Liver (tissue), 9 donors: ENCODE results near the gene ASB15. TPM values are rescaled to one million over a fixed set of nuclear protein-coding genes. Genes with fewer than 3 reads are reported as not detected.

ENCODE experiments used
- DNase-seq: peaks from one replicate; pipeline ENCODE4 v3.0.0-alpha.2; 2017; ENCODE audit warnings: low spot score
- H3K27ac ChIP-seq, 2 donors: one replicate each; pipeline ENCODE4 v1.7.0; 2013; ENCODE audit warnings: inconsistent platforms in 2 of 2, low read length in 2 of 2, control low read depth in 1 of 2, low read depth in 1 of 2, mild to moderate bottlenecking in 1 of 2
- H3K27me3 ChIP-seq, 4 donors: one replicate each; pipeline versions ENCODE4 v1.6.1 to v1.7.0; 2013; ENCODE audit warnings: low read length in 3 of 4, inconsistent platforms in 1 of 4, mild to moderate bottlenecking in 1 of 4, moderate library complexity in 1 of 4; ENCODE audit not compliant: control insufficient read depth in 4 of 4, insufficient read depth in 4 of 4
- H3K36me3 ChIP-seq, 4 donors: one replicate each; pipeline versions ENCODE4 v1.6.1 to v1.7.0; 2013; ENCODE audit warnings: low read length in 3 of 4, mild to moderate bottlenecking in 3 of 4, low read depth in 1 of 4, moderate library complexity in 1 of 4; ENCODE audit not compliant: control insufficient read depth in 4 of 4, insufficient read depth in 3 of 4
- H3K4me1 ChIP-seq, 4 donors: one replicate each; pipeline versions ENCODE4 v1.6.1 to v1.7.0; 2013; ENCODE audit warnings: low read length in 3 of 4, mild to moderate bottlenecking in 3 of 4, moderate library complexity in 1 of 4; ENCODE audit not compliant: control insufficient read depth in 4 of 4, insufficient read depth in 4 of 4
- H3K4me3 ChIP-seq, 3 donors: one replicate each; pipeline versions ENCODE4 v1.6.1 to v1.7.0; 2013; ENCODE audit warnings: low read length in 3 of 3, control low read depth in 1 of 3, low read depth in 1 of 3, mild to moderate bottlenecking in 1 of 3
- H3K9ac ChIP-seq, 2 donors: one replicate each; pipeline ENCODE4 v1.7.0; 2013; ENCODE audit warnings: low read length in 2 of 2, mild to moderate bottlenecking in 2 of 2, moderate library complexity in 2 of 2, control low read depth in 1 of 2, low read depth in 1 of 2
- H3K9me3 ChIP-seq, 4 donors: one replicate each; pipeline versions ENCODE4 v1.6.1 to v1.7.0; 2013; ENCODE audit warnings: low read length in 3 of 4; ENCODE audit not compliant: control insufficient read depth in 4 of 4
- EGR1 ChIP-seq, 2 donors: IDR thresholded peaks; 2 replicates each; pipeline ENCODE4 v1.6.1; 2016 to 2018; ENCODE audit warnings: antibody characterized with exemption in 2 of 2, low read depth in 2 of 2
- FOXA1 ChIP-seq: IDR thresholded peaks from 2 replicates; pipeline ENCODE4 v1.6.1; 2016; ENCODE audit warnings: antibody characterized with exemption
- FOXA2 ChIP-seq: IDR thresholded peaks from 2 replicates; pipeline ENCODE4 v1.6.1; 2016; ENCODE audit warnings: antibody characterized with exemption
- GABPA ChIP-seq, 2 donors: IDR thresholded peaks in 1 of 2; conservative IDR thresholded peaks in 1 of 2; 2 replicates each; pipeline ENCODE4 v1.6.1; 2016; ENCODE audit warnings: antibody characterized with exemption in 2 of 2, mild to moderate bottlenecking in 1 of 2, moderate library complexity in 1 of 2
- HNF4A ChIP-seq, 2 donors: conservative IDR thresholded peaks; 2 replicates each; pipeline ENCODE4 v1.6.1; 2016; ENCODE audit warnings: antibody characterized with exemption in 2 of 2, mild to moderate bottlenecking in 2 of 2
- HNF4G ChIP-seq: IDR thresholded peaks from 2 replicates; pipeline ENCODE4 v1.6.1; 2016; ENCODE audit warnings: antibody characterized with exemption
- JUND ChIP-seq, 2 donors: IDR thresholded peaks; 2 replicates each; pipeline ENCODE4 v1.6.1; 2016; ENCODE audit warnings: antibody characterized with exemption in 2 of 2
- MAX ChIP-seq: IDR thresholded peaks from 2 replicates; pipeline ENCODE4 v1.6.1; 2016; ENCODE audit warnings: antibody characterized with exemption
- NR2F2 ChIP-seq: IDR thresholded peaks from 2 replicates; pipeline ENCODE4 v1.6.1; 2016; ENCODE audit warnings: antibody characterized with exemption
- RAD21 ChIP-seq, 2 donors: IDR thresholded peaks; 2 replicates each; pipeline ENCODE4 v1.6.1; 2016; ENCODE audit warnings: antibody characterized with exemption in 2 of 2, mild to moderate bottlenecking in 2 of 2
- RXRA ChIP-seq, 2 donors: IDR thresholded peaks; 2 replicates each; pipeline ENCODE4 v1.6.1; 2017 to 2018; ENCODE audit warnings: antibody characterized with exemption in 2 of 2, mild to moderate bottlenecking in 1 of 2
- SP1 ChIP-seq: IDR thresholded peaks from 2 replicates; pipeline ENCODE4 v1.6.1; 2018; ENCODE audit warnings: antibody characterized with exemption, mild to moderate bottlenecking
- TAF1 ChIP-seq: conservative IDR thresholded peaks from 2 replicates; pipeline ENCODE4 v1.6.1; 2016; ENCODE audit warnings: antibody characterized with exemption, mild to moderate bottlenecking
- YY1 ChIP-seq: IDR thresholded peaks from 2 replicates; pipeline ENCODE4 v1.6.1; 2016; ENCODE audit warnings: antibody characterized with exemption, mild to moderate bottlenecking
- ZBTB33 ChIP-seq: IDR thresholded peaks from 2 replicates; pipeline ENCODE4 v1.6.1; 2016; ENCODE audit warnings: antibody characterized with exemption
- WGBS: extraction: QIAGEN DNeasy Blood & Tissue Kit; methylation state at CpG from one replicate; pipeline ENCODE4 v1.1.7; 2013; 5-methylcytosine and 5-hydroxymethylcytosine counted together
- polyA plus RNA-seq, 2 donors: library from polyadenylated mRNA; stranded (reverse) in 1 of 2; unstranded in 1 of 2; fragments of 200-250 nt in 1 of 2; fragments of >200 nt in 1 of 2; fragmentation: Nextera tagmentation in 1 of 2; extraction: Ambion mirVana in 1 of 2; gene quantifications; one replicate each; pipeline versions ENCODE4 v1.2.1 to v1.2.3, GENCODE V29; 2013 to 2015
- total RNA-seq, 2 donors: library from RNA; depleted of rRNA; stranded (reverse); fragments of >200 nt; gene quantifications; one replicate each; pipeline ENCODE4 v1.2.3, GENCODE V29; 2014
- TF ChIP-seq, protein P1 (sequence below): IDR thresholded peaks from 2 replicates; pipeline ENCODE4 v1.6.1; 2016; ENCODE audit warnings: antibody characterized with exemption
- TF ChIP-seq, protein P2 (sequence below): fragments of 150-350 bp; IDR thresholded peaks from 2 replicates; pipeline ENCODE4 v1.5.1; 2017; ENCODE audit warnings: improper control_type of control experiment, low read depth, low read length; ENCODE audit not compliant: missing input control
- TF ChIP-seq, protein P3 (sequence below): IDR thresholded peaks from 2 replicates; pipeline ENCODE4 v1.6.1; 2016; ENCODE audit warnings: antibody characterized with exemption, mild to moderate bottlenecking
- donor health status: healthy.
- donor health status: healthy.
- donor health status: healthy.
- donor health status: healthy.
- donor health status: healthy.

The ASB15 gene
- total and polyA plus RNA-seq, 4 donors: not detected

GRCh38 chr7:123665896-123666295, 64.3 kb downstream of the ASB15 start:
- H3K27ac ChIP-seq: no peak overlapping the region
- TF ChIP-seq JUND (IDR thresholded peaks at IDR 0.05) (peak in 1 of 2 donors; percentile 8), TAF1 (no peak), RAD21 (IDR thresholded peaks at IDR 0.05) (peak in 1 of 2 donors; percentile 6), HNF4A (conservative IDR thresholded peaks at IDR 0.05) (peak in 1 of 2 donors; percentile 32), RXRA (IDR thresholded peaks at IDR 0.05) (peak in 1 of 2 donors; percentile 55)
- peaks cover 9 to 30% (median 14%) of the 10 kb centered on the region in 4 donors for H3K4me1 ChIP-seq
- WGBS: 23% methylated on average over 1 of the region's 1 CpG
- no peak for DNase-seq
- no peaks in the 10 kb centered on the region for H3K27me3 ChIP-seq
- no peaks in the 10 kb centered on the region for H3K36me3 ChIP-seq
- H3K4me3 ChIP-seq: no peak overlapping the region
- H3K9me3 ChIP-seq: no peaks in the 10 kb centered on the region
- H3K9ac ChIP-seq: no peak overlapping the region

DNA sequence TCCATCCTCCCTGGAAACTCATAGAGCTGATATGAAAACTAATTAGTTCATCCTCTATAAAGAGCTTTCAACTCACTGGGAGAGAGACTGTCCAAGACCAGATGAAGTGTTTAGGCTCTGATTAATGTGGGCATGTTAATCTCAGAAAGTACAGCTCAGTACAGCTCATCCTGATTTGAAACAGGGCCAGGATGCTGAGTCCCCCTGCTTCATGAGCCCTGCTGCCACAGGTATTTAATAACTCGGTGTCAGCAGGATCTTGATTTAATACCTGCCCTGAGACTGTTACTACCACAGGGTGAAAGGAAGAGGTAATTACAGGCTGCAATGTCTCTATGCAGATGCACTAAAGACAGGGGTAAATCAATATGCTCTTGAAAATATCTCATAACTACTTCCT, 64.9 kb downstream of the ASB15 start:
- Histone ChIP-seq H3K4me3 (no peak overlapping the region), H3K27ac (no peak overlapping the region), H3K27me3 (no peaks in the 10 kb centered on the region), H3K9ac (no peak overlapping the region), H3K36me3 (no peaks in the 10 kb centered on the region), H3K4me1 (peaks cover 7 to 26% (median 12%) of the 10 kb centered on the region in 4 donors), H3K9me3 (no peaks in the 10 kb centered on the region)
- 73% methylated on average over 1 of the region's 1 CpG for WGBS
- no peak for DNase-seq
- TF ChIP-seq NR2F2: no peak

GRCh38 chr7:123669485-123669884, 67.9 kb downstream of the ASB15 start:
- Histone ChIP-seq H3K4me1 (peaks cover 7 to 27% (median 16%) of the 10 kb centered on the region in 4 donors), H3K4me3 (no peak overlapping the region), H3K27ac (no peak overlapping the region), H3K36me3 (no peaks in the 10 kb centered on the region), H3K9ac (no peak overlapping the region), H3K27me3 (no peaks in the 10 kb centered on the region), H3K9me3 (no peaks in the 10 kb centered on the region)
- TF ChIP-seq HNF4A (conservative IDR thresholded peaks at IDR 0.05) (peak; percentile 90 to 91), SP1 (peak; percentile 92), YY1 (peak; percentile 77), FOXA2 (peak; percentile 67), TAF1 (no peak), GABPA (IDR thresholded peaks at IDR 0.05 in 1 of 2, conservative IDR thresholded peaks at IDR 0.05 in 1 of 2) (no peak), NR2F2 (no peak), ZBTB33 (peak; percentile 77), FOXA1 (peak; percentile 69), RXRA (IDR thresholded peaks at IDR 0.05) (peak; percentile 99), MAX (peak; percentile 59), HNF4G (peak; percentile 64), EGR1 (IDR thresholded peaks at IDR 0.05; ENCODE audit: low read depth in 2 of 2) (peak in 1 of 2 donors; percentile 26), JUND (IDR thresholded peaks at IDR 0.05) (peak; percentile 61 to 77), RAD21 (IDR thresholded peaks at IDR 0.05) (peak; percentile 21 to 56)
- TF ChIP-seq, protein P1, sequence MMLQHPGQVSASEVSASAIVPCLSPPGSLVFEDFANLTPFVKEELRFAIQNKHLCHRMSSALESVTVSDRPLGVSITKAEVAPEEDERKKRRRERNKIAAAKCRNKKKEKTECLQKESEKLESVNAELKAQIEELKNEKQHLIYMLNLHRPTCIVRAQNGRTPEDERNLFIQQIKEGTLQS: peak; percentile 36
- TF ChIP-seq, protein P2, sequence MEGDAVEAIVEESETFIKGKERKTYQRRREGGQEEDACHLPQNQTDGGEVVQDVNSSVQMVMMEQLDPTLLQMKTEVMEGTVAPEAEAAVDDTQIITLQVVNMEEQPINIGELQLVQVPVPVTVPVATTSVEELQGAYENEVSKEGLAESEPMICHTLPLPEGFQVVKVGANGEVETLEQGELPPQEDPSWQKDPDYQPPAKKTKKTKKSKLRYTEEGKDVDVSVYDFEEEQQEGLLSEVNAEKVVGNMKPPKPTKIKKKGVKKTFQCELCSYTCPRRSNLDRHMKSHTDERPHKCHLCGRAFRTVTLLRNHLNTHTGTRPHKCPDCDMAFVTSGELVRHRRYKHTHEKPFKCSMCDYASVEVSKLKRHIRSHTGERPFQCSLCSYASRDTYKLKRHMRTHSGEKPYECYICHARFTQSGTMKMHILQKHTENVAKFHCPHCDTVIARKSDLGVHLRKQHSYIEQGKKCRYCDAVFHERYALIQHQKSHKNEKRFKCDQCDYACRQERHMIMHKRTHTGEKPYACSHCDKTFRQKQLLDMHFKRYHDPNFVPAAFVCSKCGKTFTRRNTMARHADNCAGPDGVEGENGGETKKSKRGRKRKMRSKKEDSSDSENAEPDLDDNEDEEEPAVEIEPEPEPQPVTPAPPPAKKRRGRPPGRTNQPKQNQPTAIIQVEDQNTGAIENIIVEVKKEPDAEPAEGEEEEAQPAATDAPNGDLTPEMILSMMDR: no peak
- TF ChIP-seq, protein P3, sequence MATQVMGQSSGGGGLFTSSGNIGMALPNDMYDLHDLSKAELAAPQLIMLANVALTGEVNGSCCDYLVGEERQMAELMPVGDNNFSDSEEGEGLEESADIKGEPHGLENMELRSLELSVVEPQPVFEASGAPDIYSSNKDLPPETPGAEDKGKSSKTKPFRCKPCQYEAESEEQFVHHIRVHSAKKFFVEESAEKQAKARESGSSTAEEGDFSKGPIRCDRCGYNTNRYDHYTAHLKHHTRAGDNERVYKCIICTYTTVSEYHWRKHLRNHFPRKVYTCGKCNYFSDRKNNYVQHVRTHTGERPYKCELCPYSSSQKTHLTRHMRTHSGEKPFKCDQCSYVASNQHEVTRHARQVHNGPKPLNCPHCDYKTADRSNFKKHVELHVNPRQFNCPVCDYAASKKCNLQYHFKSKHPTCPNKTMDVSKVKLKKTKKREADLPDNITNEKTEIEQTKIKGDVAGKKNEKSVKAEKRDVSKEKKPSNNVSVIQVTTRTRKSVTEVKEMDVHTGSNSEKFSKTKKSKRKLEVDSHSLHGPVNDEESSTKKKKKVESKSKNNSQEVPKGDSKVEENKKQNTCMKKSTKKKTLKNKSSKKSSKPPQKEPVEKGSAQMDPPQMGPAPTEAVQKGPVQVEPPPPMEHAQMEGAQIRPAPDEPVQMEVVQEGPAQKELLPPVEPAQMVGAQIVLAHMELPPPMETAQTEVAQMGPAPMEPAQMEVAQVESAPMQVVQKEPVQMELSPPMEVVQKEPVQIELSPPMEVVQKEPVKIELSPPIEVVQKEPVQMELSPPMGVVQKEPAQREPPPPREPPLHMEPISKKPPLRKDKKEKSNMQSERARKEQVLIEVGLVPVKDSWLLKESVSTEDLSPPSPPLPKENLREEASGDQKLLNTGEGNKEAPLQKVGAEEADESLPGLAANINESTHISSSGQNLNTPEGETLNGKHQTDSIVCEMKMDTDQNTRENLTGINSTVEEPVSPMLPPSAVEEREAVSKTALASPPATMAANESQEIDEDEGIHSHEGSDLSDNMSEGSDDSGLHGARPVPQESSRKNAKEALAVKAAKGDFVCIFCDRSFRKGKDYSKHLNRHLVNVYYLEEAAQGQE: peak; percentile 65
- 54% methylated on average over 7 of the region's 7 CpGs for WGBS
- DNase-seq: no peak
